NOMO-1 (cell line): Measurements from ENCODE around the gene HSD17B1.
"Not testable (repeated sequence)": the region's sequence is repeated elsewhere in the genome, so short reads cannot be mapped to it uniquely, and the experiment has no call there.

Experiments
- DNase-seq, 2 experiments: peaks; one replicate each; lab custom pipeline; 2025; ENCODE audit not compliant: unreplicated experiment in 2 of 2; lab: John Stamatoyannopoulos, UW

The HSD17B1 gene

GRCh38 chr17:42522798-42523278 is 29.9 kb upstream of the HSD17B1 start:
- no peak for DNase-seq

GRCh38 chr17:42525221-42525620 is 27.5 kb upstream of the HSD17B1 start:
- DNase-seq, result no peak

- DNase-seq, result no peak
Observed at GRCh38 chr17:42526031-42526444, 26.7 kb upstream of the HSD17B1 start.

GRCh38 chr17:42527932-42528331 is 24.8 kb upstream of the HSD17B1 start:
- no peak for DNase-seq

DNA sequence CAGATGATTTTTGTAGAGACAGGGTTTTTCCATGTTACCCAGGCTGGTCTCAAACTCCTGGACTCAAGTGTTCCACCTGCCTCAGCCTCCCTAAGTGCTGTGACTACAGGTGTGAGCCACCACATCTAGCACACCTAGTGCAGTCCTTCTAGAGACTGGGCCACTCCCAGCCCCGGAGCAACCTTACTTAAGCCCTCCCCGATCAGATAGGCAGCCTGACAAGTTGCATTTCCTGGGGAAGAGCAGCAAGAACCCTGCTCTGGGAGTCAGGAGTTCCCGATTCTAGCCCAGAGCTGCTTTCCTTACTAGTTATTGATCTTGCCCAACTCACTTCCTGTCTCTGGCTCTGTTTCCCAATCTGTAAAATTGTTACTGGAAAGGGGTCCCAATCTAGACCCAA is 23.7 kb upstream of the HSD17B1 start:
- DNase-seq, result no peak

GRCh38 chr17:42530952-42531454 is 21.7 kb upstream of the HSD17B1 start:
- no peak for DNase-seq

- peak; percentile 59 to 70 for DNase-seq
Observed at GRCh38 chr17:42531455-42532354, 21.0 kb upstream of the HSD17B1 start.

GRCh38 chr17:42535155-42536047 is 17.3 kb upstream of the HSD17B1 start:
- peak in 1 of 2 experiments; percentile 87 for DNase-seq

- peak; percentile 86 to 87 for DNase-seq
Observed at GRCh38 chr17:42536048-42536371, 16.7 kb upstream of the HSD17B1 start, which contains the start of gene NAGLU. Gene NAGLU, plus strand, starts transcription at chr17:42536241. Its CDS starts 32 bp downstream, at chr17:42536273.

DNA sequence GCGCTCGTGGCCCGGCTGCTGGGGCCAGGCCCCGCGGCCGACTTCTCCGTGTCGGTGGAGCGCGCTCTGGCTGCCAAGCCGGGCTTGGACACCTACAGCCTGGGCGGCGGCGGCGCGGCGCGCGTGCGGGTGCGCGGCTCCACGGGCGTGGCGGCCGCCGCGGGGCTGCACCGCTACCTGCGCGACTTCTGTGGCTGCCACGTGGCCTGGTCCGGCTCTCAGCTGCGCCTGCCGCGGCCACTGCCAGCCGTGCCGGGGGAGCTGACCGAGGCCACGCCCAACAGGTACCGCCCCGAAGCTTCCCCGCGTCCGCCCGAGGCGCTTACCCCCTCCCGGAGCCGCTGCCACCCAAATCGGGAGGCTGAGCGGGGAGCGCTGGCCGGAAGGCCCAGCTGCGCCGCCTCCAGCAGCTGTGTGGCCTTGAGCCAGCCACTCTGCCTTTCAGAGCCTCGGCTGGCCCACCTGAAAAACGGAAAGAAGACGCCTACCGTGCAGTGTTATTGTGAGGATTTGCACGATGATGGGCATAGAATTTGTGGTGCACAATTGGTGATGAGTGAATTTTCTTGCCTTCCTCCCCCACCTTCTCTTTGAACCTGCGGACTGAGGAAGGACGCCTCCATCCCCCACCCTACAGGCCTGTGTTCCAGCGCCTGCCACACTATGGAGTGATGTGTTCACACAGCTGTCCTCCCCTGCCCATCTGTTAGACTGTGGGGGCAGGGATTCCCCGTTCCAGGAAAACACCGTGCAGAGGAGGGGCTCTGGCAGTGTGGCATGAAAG is 16.2 kb upstream of the HSD17B1 start:
- DNase-seq, result peak; percentile 58 to 72

GRCh38 chr17:42537156-42537805 is 15.4 kb upstream of the HSD17B1 start:
- no peak for DNase-seq

DNA sequence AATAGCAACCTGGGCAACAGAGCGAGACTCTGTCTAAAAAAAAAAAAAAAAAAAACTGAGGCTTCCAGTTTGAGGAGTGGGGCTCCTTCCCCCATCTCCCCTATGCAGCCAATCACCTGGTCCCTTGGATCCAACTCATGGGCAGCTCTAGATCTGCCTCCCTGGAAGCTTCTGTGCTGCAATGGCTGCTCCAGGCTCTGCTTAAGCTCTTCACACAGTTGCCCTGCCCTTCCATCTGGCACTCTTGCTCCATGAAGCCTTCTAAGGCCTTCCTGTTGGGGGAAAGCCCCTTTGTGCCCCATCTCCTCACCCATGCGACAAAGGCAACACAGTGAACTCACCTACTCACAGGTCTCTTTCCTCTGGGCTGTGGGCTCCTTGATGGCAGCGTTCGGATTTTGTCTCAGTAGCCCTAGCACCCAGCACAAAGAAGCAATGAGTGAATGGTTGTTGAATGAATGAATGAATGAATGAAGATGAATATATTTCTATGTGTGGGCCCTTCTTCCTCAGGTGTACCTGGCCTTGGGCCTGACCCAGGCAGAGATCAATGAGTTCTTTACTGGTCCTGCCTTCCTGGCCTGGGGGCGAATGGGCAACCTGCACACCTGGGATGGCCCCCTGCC is 14.8 kb upstream of the HSD17B1 start:
- no peak for DNase-seq

- no peak for DNase-seq
Observed at GRCh38 chr17:42538482-42538881, 14.2 kb upstream of the HSD17B1 start.

DNA sequence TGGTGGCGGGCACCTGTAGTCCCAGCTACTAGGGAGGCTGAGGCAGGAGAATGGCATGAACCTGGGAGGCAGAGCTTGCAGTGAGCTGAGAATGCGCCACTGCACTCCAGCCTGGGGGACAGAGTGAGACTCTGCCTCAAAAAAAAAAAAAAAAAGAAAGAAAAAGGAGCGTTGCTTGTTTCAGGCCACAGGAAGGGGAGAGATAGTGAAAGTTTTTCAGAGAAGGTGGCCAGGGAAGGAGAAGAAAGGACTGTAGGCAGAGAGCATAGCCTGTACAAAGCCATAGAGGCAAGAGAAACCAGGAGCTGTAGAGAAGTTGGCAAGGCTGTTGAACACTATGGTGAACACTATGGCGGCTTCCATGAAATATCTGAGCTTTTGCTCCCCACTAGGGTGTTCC is 12.2 kb upstream of the HSD17B1 start:
- not testable (repeated sequence) for DNase-seq

GRCh38 chr17:42541041-42541833 is 11.5 kb upstream of the HSD17B1 start:
- no peak for DNase-seq

GRCh38 chr17:42543190-42544079 is 9.3 kb upstream of the HSD17B1 start:
- DNase-seq, result no peak

- no peak for DNase-seq
Observed at GRCh38 chr17:42544874-42545283, 7.8 kb upstream of the HSD17B1 start.
